ENCODE data around the gene PSMB2.
"Not testable (repeated sequence)": the region's sequence is repeated elsewhere in the genome, so short reads cannot be mapped to it uniquely, and the experiment has no call there.

The PSMB2 gene

DNA sequence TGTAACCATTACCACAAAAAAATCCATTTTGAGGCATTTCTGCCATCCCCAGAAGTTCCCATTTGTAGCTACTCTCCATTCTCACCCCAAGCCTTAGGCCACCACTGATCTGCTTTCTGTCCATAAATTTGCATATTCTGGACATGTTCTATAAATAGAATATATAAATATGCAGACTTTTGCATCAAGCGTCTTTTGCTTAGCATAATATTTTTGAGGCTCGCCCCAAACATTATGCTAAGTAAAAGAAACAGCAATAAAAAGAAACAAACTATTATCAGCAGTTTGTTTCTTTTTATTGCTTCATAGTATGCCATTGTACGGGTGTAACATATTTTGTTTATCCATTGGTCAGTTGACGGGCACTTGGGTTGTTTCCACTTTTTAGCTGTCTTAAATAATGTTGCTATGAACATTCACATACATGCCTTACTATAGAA lies 60.4 kb downstream of the PSMB2 start:
- Histone ChIP-seq H3K9me3 (ENCODE audit: insufficient read depth, low read length, severe bottlenecking) (no peaks in the 10 kb centered on the region), H3K79me2 (ENCODE audit: insufficient read depth, low read length) (no peaks in the 10 kb centered on the region; the same call in 1 of the 2 replicates), H3K4me2 (ENCODE audit: insufficient read depth, low read length) (no peak overlapping the region), H3K4me3 (ENCODE audit: low read depth in 1 of 2, low read length in 2 of 2) (no peak overlapping the region), H3K4me1 (ENCODE audit: insufficient read depth, low read length) (peaks cover 27% of the 10 kb centered on the region), H3K36me3 (ENCODE audit: insufficient read depth, low read length) (no peaks in the 10 kb centered on the region), H2AFZ (ENCODE audit: low read depth, low read length) (no peak overlapping the region), H3K27ac (ENCODE audit: low read length) (no peak overlapping the region), H3K27me3 (ENCODE audit: insufficient read depth, low read length, poor library complexity) (no peaks in the 10 kb centered on the region), H3K9ac (ENCODE audit: low read depth, low read length) (no peak overlapping the region), H4K20me1 (ENCODE audit: insufficient read depth, low read length) (no peaks in the 10 kb centered on the region)
- ATAC-seq (ENCODE audit: insufficient read depth, low read depth) = no peak
- no peak for DNase-seq
- TF ChIP-seq, protein P1, sequence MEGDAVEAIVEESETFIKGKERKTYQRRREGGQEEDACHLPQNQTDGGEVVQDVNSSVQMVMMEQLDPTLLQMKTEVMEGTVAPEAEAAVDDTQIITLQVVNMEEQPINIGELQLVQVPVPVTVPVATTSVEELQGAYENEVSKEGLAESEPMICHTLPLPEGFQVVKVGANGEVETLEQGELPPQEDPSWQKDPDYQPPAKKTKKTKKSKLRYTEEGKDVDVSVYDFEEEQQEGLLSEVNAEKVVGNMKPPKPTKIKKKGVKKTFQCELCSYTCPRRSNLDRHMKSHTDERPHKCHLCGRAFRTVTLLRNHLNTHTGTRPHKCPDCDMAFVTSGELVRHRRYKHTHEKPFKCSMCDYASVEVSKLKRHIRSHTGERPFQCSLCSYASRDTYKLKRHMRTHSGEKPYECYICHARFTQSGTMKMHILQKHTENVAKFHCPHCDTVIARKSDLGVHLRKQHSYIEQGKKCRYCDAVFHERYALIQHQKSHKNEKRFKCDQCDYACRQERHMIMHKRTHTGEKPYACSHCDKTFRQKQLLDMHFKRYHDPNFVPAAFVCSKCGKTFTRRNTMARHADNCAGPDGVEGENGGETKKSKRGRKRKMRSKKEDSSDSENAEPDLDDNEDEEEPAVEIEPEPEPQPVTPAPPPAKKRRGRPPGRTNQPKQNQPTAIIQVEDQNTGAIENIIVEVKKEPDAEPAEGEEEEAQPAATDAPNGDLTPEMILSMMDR (IDR thresholded peaks at IDR 0.05; ENCODE audit: borderline replicate concordance, extremely low read depth, low read length, poor library complexity, severe bottlenecking) = no peak
- no peak for TF ChIP-seq EZH2 (IDR thresholded peaks at IDR 0.05; ENCODE audit: borderline replicate concordance, low read depth, low read length, severe bottlenecking)

DNA sequence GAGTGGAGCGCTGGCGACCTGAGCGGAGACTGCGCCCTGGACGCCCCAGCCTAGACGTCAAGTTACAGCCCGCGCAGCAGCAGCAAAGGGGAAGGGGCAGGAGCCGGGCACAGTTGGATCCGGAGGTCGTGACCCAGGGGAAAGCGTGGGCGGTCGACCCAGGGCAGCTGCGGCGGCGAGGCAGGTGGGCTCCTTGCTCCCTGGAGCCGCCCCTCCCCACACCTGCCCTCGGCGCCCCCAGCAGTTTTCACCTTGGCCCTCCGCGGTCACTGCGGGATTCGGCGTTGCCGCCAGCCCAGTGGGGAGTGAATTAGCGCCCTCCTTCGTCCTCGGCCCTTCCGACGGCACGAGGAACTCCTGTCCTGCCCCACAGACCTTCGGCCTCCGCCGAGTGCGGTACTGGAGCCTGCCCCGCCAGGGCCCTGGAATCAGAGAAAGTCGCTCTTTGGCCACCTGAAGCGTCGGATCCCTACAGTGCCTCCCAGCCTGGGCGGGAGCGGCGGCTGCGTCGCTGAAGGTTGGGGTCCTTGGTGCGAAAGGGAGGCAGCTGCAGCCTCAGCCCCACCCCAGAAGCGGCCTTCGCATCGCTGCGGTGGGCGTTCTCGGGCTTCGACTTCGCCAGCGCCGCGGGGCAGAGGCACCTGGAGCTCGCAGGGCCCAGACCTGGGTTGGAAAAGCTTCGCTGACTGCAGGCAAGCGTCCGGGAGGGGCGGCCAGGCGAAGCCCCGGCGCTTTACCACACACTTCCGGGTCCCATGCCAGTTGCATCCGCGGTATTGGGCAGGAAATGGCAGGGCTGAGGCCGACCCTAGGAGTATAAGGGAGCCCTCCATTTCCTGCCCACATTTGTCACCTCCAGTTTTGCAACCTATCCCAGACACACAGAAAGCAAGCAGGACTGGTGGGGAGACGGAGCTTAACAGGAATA lies 64.0 kb downstream of the PSMB2 start:
- no peak for TF ChIP-seq EZH2 (IDR thresholded peaks at IDR 0.05; ENCODE audit: borderline replicate concordance, low read depth, low read length, severe bottlenecking)
- TF ChIP-seq, protein P1 (IDR thresholded peaks at IDR 0.05; ENCODE audit: borderline replicate concordance, extremely low read depth, low read length, poor library complexity, severe bottlenecking) = peak; percentile 7
- Histone ChIP-seq H3K27me3 (ENCODE audit: insufficient read depth, low read length, poor library complexity) (no peaks in the 10 kb centered on the region), H3K4me3 (ENCODE audit: low read depth in 1 of 2, low read length in 2 of 2) (peak overlapping the region; percentile 14 to 63; a peak in 3 of 4 replicates), H3K9me3 (ENCODE audit: insufficient read depth, low read length, severe bottlenecking) (no peaks in the 10 kb centered on the region), H2AFZ (ENCODE audit: low read depth, low read length) (peak overlapping the region; percentile 80), H3K79me2 (ENCODE audit: insufficient read depth, low read length) (no peaks in the 10 kb centered on the region; the same call in 1 of the 2 replicates), H3K27ac (ENCODE audit: low read length) (peak overlapping the region; percentile 90), H3K36me3 (ENCODE audit: insufficient read depth, low read length) (0 out of 2 replicates have a peak, but pooled peaks cover 3% of the 10 kb centered on the region), H4K20me1 (ENCODE audit: insufficient read depth, low read length) (no peaks in the 10 kb centered on the region), H3K4me1 (ENCODE audit: insufficient read depth, low read length) (peaks cover 34% of the 10 kb centered on the region), H3K9ac (ENCODE audit: low read depth, low read length) (peak overlapping the region; percentile 76), H3K4me2 (ENCODE audit: insufficient read depth, low read length) (peak overlapping the region; percentile 82)
- DNase-seq (peak; percentile 93), ATAC-seq (ENCODE audit: insufficient read depth, low read depth) (peak; percentile 91)

DNA sequence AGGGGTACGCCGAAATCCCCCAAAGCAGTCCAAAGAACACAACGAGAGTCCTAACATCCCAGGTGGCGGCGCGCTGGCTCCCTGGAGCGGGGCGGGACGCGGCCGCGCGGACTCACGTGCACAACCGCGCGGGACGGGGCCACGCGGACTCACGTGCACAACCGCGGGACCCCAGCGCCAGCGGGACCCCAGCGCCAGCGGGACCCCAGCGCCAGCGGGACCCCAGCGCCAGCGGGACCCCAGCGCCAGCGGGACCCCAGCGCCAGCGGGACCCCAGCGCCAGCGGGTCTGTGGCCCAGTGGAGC lies 64.6 kb downstream of the PSMB2 start:
- H3K27ac ChIP-seq (ENCODE audit: low read length) = peak overlapping the region; percentile 90
- DNase-seq; ATAC-seq (ENCODE audit: insufficient read depth, low read depth); H3K9me3 ChIP-seq (ENCODE audit: insufficient read depth, low read length, severe bottlenecking); H3K36me3 ChIP-seq (ENCODE audit: insufficient read depth, low read length); H4K20me1 ChIP-seq (ENCODE audit: insufficient read depth, low read length); H3K79me2 ChIP-seq (ENCODE audit: insufficient read depth, low read length); H2AFZ ChIP-seq (ENCODE audit: low read depth, low read length); H3K27me3 ChIP-seq (ENCODE audit: insufficient read depth, low read length, poor library complexity): not testable (repeated sequence)
- H3K4me2 ChIP-seq (ENCODE audit: insufficient read depth, low read length) = peak overlapping the region; percentile 82
- H3K9ac ChIP-seq (ENCODE audit: low read depth, low read length) = peak overlapping the region; percentile 76
- peak overlapping the region in 1 of 2 experiments; percentile 63; a peak in 3 of 4 replicates for H3K4me3 ChIP-seq (ENCODE audit: low read depth in 1 of 2, low read length in 2 of 2)
- H3K4me1 ChIP-seq (ENCODE audit: insufficient read depth, low read length) = peaks cover 34% of the 10 kb centered on the region

DNA sequence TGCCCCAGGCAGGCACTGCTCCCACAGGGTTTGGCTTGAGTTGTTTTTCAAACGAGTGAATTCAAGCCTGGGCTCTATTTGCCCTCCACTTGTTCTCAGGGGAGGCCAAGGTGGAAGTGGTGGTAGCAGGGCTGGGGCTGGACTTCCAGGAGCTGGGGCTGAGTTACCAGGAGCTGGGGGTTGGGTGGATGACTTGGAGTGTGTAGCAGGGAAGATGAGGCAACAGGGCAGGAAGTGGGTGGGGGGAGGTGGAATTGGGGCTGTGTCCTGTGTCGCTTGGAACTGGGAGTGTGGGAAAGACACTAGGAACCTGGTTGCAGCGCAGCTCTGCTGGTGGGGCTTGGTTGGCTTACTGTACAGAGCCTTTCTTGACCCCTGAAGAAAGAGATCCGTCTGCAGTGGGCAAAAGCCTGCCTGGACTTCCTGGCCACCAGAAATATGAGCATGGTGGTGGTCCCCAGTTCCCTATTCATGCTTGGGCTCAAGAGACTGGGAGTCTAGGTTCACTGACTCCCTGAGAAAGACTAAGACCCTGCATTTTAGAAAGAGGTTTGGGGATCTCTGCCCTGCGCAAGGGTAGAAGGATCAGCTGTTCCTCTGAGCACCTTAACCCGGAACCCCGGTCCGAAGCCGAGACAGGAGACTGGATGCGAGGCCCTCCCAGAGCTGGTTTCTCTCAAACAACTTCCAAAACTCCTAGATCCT lies 65.1 kb downstream of the PSMB2 start:
- Histone ChIP-seq H3K36me3 (ENCODE audit: insufficient read depth, low read length) (0 out of 2 replicates have a peak, but pooled peaks cover 3% of the 10 kb centered on the region), H3K4me2 (ENCODE audit: insufficient read depth, low read length) (peak overlapping the region; percentile 82), H4K20me1 (ENCODE audit: insufficient read depth, low read length) (no peaks in the 10 kb centered on the region), H3K9ac (ENCODE audit: low read depth, low read length) (peak overlapping the region; percentile 76), H3K4me1 (ENCODE audit: insufficient read depth, low read length) (peaks cover 34% of the 10 kb centered on the region), H3K27me3 (ENCODE audit: insufficient read depth, low read length, poor library complexity) (no peaks in the 10 kb centered on the region), H3K27ac (ENCODE audit: low read length) (peak overlapping the region; percentile 69), H2AFZ (ENCODE audit: low read depth, low read length) (no peak overlapping the region), H3K9me3 (ENCODE audit: insufficient read depth, low read length, severe bottlenecking) (no peaks in the 10 kb centered on the region), H3K4me3 (ENCODE audit: low read depth in 1 of 2, low read length in 2 of 2) (no peak overlapping the region; a peak in 1 of 4 replicates), H3K79me2 (ENCODE audit: insufficient read depth, low read length) (no peaks in the 10 kb centered on the region; the same call in 1 of the 2 replicates)
- DNase-seq = peak; percentile 71
- peak; percentile 13; the same call in 1 of the 3 replicates for ATAC-seq (ENCODE audit: insufficient read depth, low read depth)
- TF ChIP-seq, protein P1 (IDR thresholded peaks at IDR 0.05; ENCODE audit: borderline replicate concordance, extremely low read depth, low read length, poor library complexity, severe bottlenecking) = no peak
- no peak for TF ChIP-seq EZH2 (IDR thresholded peaks at IDR 0.05; ENCODE audit: borderline replicate concordance, low read depth, low read length, severe bottlenecking)
